Skeletal muscle cell (primary cell): ENCODE measurements around the gene PTGES.
"Not testable (repeated sequence)": the region's sequence is repeated elsewhere in the genome, so short reads cannot be mapped to it uniquely, and the experiment has no call there.

ENCODE experiments used
- DNase-seq: peaks from one replicate; pipeline ENCODE4 v3.0.0-alpha.2; 2010; ENCODE audit warnings: low read depth
- H3K4me3 ChIP-seq: 2 replicates; pipeline ENCODE4 v1.5.1; 2011; ENCODE audit warnings: low read depth, mild to moderate bottlenecking, control low read depth, low read length, moderate library complexity

Gene PTGES, protein sequence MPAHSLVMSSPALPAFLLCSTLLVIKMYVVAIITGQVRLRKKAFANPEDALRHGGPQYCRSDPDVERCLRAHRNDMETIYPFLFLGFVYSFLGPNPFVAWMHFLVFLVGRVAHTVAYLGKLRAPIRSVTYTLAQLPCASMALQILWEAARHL

GRCh38 chr9:129752900-129753729 lies at the start of gene PTGES:
Gene PTGES (minus strand): TSS chr9:129753042. CDS start chr9:129753012, 30 bp downstream.
- DNase-seq: no peak
- H3K4me3 ChIP-seq: peak within 1 kb of the TSS; percentile 33

GRCh38 chr9:129801504-129801903 lies 48.7 kb upstream of the PTGES start:
- H3K4me3 ChIP-seq: no peak overlapping the region
- no peak for DNase-seq

DNA sequence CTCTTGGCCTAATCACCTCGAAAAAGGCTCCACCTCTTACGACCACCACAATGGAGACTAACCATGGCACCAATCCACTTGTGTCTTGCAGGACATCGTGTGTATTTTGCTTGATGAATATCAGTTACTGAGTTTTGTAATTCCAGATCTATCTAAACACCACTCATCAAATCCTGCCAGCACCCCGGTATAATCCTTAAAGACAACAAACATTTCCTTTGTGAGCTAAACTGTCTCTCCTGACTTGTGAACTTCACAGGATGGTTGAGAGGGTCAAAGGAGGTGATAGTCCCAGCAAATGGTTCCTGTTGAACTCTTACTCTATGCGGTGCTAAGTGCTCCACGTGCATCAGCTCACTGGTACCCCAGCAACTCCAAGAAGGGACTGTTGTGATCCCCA lies 46.1 kb upstream of the PTGES start:
- no peak overlapping the region for H3K4me3 ChIP-seq
- DNase-seq: no peak

DNA sequence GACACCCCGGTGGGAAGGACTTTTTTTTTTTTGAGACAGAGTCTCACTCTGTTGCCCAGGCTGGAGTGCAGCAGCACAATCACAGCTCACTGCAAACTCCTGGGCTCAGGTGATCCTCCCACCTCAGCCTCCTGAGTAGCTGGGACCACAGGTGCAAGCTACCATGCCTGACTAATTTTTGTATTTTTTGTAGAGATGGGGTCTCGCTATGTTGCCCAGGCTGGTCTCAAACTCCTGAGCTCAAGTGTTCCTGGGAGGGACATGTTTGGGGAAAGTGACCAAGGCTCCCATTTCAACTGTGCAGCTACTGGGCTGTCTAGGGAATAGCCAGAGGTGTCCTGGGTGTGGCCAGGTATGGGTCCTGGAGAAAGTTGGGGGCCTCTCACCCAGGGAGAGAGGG lies 43.2 kb upstream of the PTGES start:
- DNase-seq, H3K4me3 ChIP-seq: not testable (repeated sequence)

DNA sequence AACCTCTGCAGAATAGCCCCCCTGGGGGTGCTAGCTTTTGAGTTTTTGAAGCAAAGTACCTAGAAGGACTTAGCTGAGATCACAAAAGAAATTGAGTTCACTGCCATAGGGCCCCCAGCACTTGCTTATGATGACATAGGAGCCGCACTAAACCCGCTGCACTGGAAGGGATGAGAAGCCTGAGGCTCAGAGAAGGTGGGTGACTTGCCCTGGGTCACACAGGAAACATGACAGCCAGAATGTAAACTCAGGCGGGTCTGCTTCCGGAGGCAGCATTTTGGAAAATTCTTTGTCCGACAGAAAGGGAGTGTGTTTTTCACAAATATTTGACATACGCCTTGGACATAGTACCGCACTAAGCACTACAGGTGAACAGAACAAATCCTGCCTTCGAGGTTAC lies 41.7 kb upstream of the PTGES start:
- DNase-seq: no peak
- H3K4me3 ChIP-seq: no peak overlapping the region

GRCh38 chr9:129786481-129786880 lies 33.6 kb upstream of the PTGES start:
- no peak overlapping the region for H3K4me3 ChIP-seq
- DNase-seq: no peak

DNA sequence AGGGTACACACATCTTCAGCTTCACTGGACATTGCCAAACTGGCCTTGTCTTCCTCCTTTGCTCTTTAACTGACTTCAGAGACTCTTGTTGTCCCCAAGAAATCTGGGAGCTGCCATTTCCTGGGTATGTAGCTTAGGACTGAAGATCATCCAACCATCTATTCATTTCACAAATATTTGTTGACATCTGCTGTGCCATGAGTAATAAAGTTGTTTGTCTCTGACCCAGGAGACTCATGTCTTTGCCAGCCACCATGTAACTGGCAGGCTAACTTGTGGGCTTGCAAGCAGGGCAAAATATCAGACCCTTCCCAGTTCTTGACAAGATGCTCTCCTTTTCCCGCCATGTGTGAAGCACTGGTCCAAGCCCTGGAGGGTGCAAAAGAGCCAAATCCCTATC lies 33.0 kb upstream of the PTGES start:
- no peak overlapping the region for H3K4me3 ChIP-seq
- DNase-seq: no peak

GRCh38 chr9:129784970-129785369 lies 32.1 kb upstream of the PTGES start:
- not testable (repeated sequence) for DNase-seq, H3K4me3 ChIP-seq

DNA sequence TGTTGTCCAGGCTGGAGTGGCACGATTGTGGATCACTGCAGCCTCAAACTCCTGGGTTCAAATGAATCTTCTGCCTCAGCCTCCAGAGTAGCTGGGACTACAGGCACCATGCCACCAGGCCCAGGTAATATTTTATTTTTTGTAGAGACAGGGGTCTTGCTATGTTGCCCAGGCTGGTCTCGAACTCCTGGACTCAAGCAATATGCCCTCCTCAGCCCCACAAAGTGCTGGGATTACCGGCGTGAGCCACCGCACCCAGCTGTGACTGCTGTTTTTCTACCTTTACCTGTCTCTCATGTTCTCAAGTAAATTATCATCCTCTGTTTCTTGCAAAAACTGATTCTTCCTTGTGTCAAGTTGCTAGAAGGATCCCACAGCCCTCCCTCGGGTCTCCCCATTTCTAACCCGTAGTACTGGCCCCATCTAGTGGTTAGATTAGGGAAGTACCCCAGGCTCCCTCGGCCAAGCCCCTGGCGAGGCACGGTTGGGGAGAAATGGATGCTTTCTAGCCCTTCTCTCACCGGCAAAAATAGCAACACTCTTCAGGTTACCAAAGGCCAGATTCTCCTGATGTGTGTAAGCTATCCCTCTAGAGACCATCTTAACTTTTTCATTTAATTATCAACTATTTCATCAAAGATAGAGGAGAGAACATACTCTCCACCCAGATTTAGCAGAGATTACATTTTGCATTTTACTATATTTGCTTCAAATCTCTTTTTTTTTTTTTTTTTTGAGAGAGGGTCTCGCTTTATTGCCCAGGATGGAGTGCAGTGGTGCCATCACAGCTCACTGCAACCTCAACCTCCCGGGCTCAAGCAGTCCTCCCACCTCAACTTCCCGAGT lies 30.9 kb upstream of the PTGES start:
- no peak overlapping the region for H3K4me3 ChIP-seq
- peak; percentile 25 for DNase-seq

GRCh38 chr9:129781981-129782380 lies 29.1 kb upstream of the PTGES start:
- no peak overlapping the region for H3K4me3 ChIP-seq
- no peak for DNase-seq

DNA sequence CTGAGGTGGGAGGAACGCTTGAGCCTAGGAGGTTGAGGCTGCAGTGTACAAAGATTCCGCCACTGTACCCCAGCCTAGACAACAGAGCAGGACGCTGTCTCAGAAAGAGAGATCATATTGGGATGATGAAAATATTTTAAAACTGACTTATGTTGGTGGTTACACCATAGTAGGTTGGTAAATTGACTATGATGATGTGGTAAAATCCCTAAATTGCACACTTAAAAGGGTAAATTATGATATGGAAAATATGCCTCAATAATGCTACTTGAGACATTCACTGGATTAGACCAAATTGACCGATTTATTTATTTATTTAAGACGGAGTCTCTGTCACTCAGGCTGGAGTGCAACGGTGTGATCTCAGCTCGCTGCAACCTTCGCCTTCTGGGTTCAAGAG lies 28.3 kb upstream of the PTGES start:
- no peak overlapping the region for H3K4me3 ChIP-seq
- DNase-seq: no peak

DNA sequence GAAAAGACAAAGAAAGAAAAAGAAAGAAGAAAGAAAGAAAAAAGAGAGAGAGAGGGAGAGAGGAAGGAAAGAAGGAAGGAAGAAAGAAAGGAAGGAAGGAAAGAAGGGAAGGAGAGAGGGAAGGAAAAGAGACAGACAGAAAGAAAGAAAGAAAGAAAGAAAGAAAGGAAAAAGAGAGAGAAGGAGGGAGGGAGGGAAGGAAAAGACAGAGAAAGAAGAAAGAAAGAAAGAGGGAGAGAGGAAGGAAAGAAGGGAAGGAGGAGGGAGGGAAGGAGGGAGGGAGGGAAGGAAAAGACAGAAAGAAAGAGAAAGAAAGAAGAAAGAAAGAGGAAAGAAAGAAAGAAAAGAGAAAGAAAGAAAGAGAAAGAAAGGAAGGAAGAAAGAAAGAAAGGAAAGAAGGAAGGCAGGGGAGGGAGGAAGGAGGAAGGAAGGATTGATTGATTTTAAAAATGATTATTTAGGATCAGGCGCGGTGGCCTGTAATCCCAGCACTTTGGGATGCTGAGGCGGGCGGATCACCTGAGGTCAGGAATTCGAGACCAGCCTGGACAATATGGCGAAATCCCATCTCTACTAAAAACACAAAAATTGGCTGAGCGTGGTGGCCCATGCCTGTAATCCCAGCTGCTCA lies 26.8 kb upstream of the PTGES start:
- no peak for DNase-seq

DNA sequence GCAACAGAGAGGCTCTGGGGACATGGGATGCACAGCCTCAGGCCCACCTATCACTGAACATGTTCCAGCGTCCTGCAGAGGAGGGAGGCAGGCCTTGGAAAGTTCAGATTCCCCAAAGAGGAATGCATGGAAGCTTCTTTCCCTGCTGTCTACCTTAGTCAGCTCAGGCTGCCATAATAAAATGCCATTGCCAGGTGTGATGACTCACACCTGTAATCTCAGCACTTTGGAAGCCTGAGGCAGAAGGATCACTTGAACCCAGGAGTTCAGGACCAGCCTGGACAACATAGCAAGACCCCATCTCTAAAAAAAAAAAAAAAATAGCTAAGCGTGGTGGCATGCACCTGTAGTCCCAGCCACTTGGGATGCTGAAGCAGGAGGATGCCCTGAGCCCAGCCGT lies 25.6 kb upstream of the PTGES start:
- no peak overlapping the region for H3K4me3 ChIP-seq
- DNase-seq: no peak

More for the DNA sequence above, 26.8 kb upstream of the PTGES start:
- H3K4me3 ChIP-seq: no peak overlapping the region

- no peak for DNase-seq
- no peak overlapping the region for H3K4me3 ChIP-seq
These were observed 24.9 kb upstream of the PTGES start for GRCh38 chr9:129777769-129778130.

GRCh38 chr9:129776938-129777768 lies 24.3 kb upstream of the PTGES start:
- peak; percentile 99 for DNase-seq
- H3K4me3 ChIP-seq: no peak overlapping the region

- H3K4me3 ChIP-seq: no peak overlapping the region
- no peak for DNase-seq
These were observed 23.7 kb upstream of the PTGES start for GRCh38 chr9:129776566-129776937.

- not testable (repeated sequence) for DNase-seq, H3K4me3 ChIP-seq
These were observed 23.3 kb upstream of the PTGES start for GRCh38 chr9:129776096-129776495.

DNA sequence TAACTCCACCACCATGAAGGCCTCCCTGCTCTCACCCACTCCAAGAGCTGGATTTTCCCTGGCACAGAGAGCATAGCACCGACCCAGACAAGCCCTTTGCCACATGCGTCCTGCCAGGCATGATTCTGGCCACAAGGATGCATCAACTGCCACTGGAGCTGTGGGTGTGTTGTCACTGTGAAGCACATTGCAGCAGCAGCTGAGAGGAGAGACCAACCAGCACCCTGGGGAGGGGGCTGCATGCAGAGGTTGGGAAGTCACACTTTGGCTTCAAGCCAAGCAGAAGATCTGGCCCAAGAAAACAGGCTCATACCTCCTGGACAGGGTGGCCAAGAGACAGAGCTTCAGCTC lies 22.6 kb upstream of the PTGES start:
- DNase-seq: no peak
- no peak overlapping the region for H3K4me3 ChIP-seq

- H3K4me3 ChIP-seq: no peak overlapping the region
- DNase-seq: no peak
These were observed 22.1 kb upstream of the PTGES start for GRCh38 chr9:129774791-129775447.
